PC-9 (cell line): ENCODE data around the gene PCGF3. TPM values are rescaled to one million over a fixed set of nuclear protein-coding genes. Genes with fewer than 3 reads are reported as not detected.

Source experiments
- BruUV-seq: library from RNA; stranded (reverse); fragments of 400-500 nt; replicated peaks from 2 replicates; lab custom pipeline; 2021; lab: Mats Ljungman, UMichigan
- CTCF ChIA-PET: fragments of 300-600 bp; sonication (Branson Sonifier 250); formaldehyde crosslinking; loops from one replicate; lab custom pipeline; 2022; ENCODE audit warnings: antibody characterized with exemption; lab: Charles Lee
- POLR2A ChIA-PET: fragments of 300-600 bp; sonication (Branson Sonifier 250); formaldehyde crosslinking; loops from one replicate; lab custom pipeline; 2022; ENCODE audit warnings: antibody characterized with exemption; ENCODE audit not compliant: unreplicated experiment; lab: Charles Lee
- DNase-seq, 2 experiments: peaks; one replicate each; pipeline versions ENCODE4 v3.0.0 to v3.0.0-alpha.2; 2015 to 2022; ENCODE audit warnings: mixed read lengths in 1 of 2
- H2AFZ ChIP-seq: fragments of 200-600 bp; sonication (generic); 2 replicates; pipeline ENCODE4 v1.8.1; 2017; ENCODE audit warnings: antibody characterized with exemption
- H3F3A ChIP-seq: fragments of 200-600 bp; sonication (generic); 2 replicates; pipeline ENCODE4 v1.8.1; 2017; ENCODE audit warnings: antibody characterized with exemption, mild to moderate bottlenecking, low read depth; ENCODE audit not compliant: insufficient read depth
- H3K27ac ChIP-seq: fragments of 200-600 bp; sonication (generic); 2 replicates; pipeline ENCODE4 v1.6.1; 2016; ENCODE audit warnings: mixed run types
- H3K27me3 ChIP-seq: fragments of 200-600 bp; sonication (generic); 2 replicates; pipeline ENCODE4 v1.6.1; 2016; ENCODE audit warnings: low read depth, mixed run types; ENCODE audit not compliant: insufficient read depth
- H3K36me3 ChIP-seq: fragments of 200-600 bp; sonication (generic); 2 replicates; pipeline ENCODE4 v1.6.1; 2016; ENCODE audit warnings: low read depth, mixed run types
- H3K4me1 ChIP-seq: fragments of 200-600 bp; sonication (generic); replicated peaks from 2 replicates; pipeline ENCODE4 v1.6.1; 2016; ENCODE audit warnings: mixed run types; ENCODE audit not compliant: insufficient read depth
- H3K4me2 ChIP-seq: fragments of 200-600 bp; sonication (generic); 2 replicates; pipeline ENCODE4 v1.6.1; 2017; ENCODE audit warnings: mixed run types
- H3K4me3 ChIP-seq: fragments of 200-600 bp; sonication (generic); 2 replicates; pipeline ENCODE4 v1.6.1; 2016; ENCODE audit warnings: mixed run types
- H3K79me2 ChIP-seq: fragments of 200-600 bp; sonication (generic); 2 replicates; pipeline ENCODE4 v1.6.1; 2017; ENCODE audit warnings: low read depth, mixed run types
- H3K9me2 ChIP-seq: fragments of 200-600 bp; sonication (generic); 2 replicates; pipeline ENCODE4 v1.8.1; 2017; ENCODE audit warnings: mild to moderate bottlenecking; ENCODE audit not compliant: insufficient read depth
- H3K9me3 ChIP-seq: fragments of 200-600 bp; sonication (generic); 2 replicates; pipeline ENCODE4 v1.8.1; 2016; ENCODE audit warnings: low read depth; ENCODE audit not compliant: insufficient read depth
- H4K20me1 ChIP-seq: fragments of 200-600 bp; sonication (generic); 2 replicates; pipeline ENCODE4 v1.8.1; 2017; ENCODE audit not compliant: insufficient read depth
- EZH2 ChIP-seq: fragments of 200-600 bp; sonication (generic); IDR thresholded peaks from 2 replicates; pipeline ENCODE4 v1.8.0; 2017; ENCODE audit warnings: antibody characterized with exemption, low read depth
- intact Hi-C: fragments of 100-400 bp; cut with micrococcal nuclease; formaldehyde crosslinking; loops from one replicate; pipeline ENCODE4 v1.10.0; 2022; ENCODE audit not compliant: unreplicated experiment
- total RNA-seq: library from RNA; stranded (reverse); gene quantifications from 2 replicates; pipeline ENCODE4 v1.2.3, GENCODE V29; 2021
- TF ChIP-seq, protein P1 (sequence below): fragments of 200-600 bp; sonication (generic); conservative IDR thresholded peaks from 2 replicates; pipeline ENCODE4 v1.6.1; 2017; ENCODE audit warnings: mixed run types, antibody characterized with exemption, mild to moderate bottlenecking, moderate library complexity

The PCGF3 gene
- total RNA-seq, 1 experiment from 2014 or later = 60.8 TPM

DNA sequence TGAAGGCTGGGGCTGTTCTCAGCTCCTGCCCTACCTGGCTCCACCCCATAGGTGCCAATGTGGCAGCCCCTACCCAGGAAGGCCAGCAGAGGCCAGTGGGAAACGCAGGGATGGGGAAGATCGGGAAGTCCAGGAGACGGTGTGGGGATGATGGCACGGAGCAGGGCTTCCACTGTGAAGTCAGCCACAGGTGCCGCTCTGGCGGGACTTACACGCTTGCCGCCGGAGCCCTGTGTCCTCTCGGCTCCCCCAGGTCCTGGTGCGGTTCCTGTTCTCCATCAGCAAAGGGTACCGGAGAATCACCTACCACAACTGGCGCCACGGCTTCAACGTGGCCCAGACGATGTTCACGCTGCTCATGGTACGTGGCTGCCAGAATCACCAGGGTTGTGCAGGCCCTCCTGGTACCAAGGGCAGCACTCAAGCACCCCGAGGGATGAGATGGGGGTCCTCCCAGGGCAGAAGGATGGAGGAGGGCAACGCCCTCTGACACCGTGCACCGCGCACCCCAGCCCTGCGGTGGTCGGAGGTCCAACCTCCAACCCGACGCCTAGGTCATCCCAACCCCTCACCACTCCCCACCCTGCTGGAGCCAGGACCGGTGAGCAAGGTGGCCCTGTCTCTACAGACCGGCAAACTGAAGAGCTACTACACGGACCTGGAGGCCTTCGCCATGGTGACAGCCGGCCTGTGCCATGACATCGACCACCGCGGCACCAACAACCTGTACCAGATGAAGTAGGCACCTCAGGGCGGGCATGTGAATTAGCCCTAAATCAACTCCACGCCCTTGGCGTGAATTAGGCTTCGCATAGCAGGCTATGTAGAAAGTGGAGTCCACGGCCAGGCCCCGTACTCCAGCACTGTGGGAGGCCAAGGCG lies 43.5 kb upstream of the PCGF3 start:
- Histone ChIP-seq H3K9me3 (no peaks in the 10 kb centered on the region), H4K20me1 (no peaks in the 10 kb centered on the region), H3K27ac (no peak overlapping the region), H3K9me2 (no peaks in the 10 kb centered on the region), H3K4me3 (no peak overlapping the region), H3K4me1 (no peaks in the 10 kb centered on the region), H3K4me2 (no peak overlapping the region), H3K27me3 (peaks cover 37% of the 10 kb centered on the region), H3K36me3 (no peaks in the 10 kb centered on the region), H2AFZ (no peak overlapping the region), H3F3A (no peaks in the 10 kb centered on the region), H3K79me2 (no peaks in the 10 kb centered on the region)
- TF ChIP-seq, protein P1, sequence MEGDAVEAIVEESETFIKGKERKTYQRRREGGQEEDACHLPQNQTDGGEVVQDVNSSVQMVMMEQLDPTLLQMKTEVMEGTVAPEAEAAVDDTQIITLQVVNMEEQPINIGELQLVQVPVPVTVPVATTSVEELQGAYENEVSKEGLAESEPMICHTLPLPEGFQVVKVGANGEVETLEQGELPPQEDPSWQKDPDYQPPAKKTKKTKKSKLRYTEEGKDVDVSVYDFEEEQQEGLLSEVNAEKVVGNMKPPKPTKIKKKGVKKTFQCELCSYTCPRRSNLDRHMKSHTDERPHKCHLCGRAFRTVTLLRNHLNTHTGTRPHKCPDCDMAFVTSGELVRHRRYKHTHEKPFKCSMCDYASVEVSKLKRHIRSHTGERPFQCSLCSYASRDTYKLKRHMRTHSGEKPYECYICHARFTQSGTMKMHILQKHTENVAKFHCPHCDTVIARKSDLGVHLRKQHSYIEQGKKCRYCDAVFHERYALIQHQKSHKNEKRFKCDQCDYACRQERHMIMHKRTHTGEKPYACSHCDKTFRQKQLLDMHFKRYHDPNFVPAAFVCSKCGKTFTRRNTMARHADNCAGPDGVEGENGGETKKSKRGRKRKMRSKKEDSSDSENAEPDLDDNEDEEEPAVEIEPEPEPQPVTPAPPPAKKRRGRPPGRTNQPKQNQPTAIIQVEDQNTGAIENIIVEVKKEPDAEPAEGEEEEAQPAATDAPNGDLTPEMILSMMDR = no peak
- no peak for TF ChIP-seq EZH2
- CTCF ChIA-PET = no interaction called here
- intact Hi-C loops = no loop called here
- BruUV-seq = no TSS peak
- POLR2A ChIA-PET = no interaction called here
- no peak for DNase-seq

DNA sequence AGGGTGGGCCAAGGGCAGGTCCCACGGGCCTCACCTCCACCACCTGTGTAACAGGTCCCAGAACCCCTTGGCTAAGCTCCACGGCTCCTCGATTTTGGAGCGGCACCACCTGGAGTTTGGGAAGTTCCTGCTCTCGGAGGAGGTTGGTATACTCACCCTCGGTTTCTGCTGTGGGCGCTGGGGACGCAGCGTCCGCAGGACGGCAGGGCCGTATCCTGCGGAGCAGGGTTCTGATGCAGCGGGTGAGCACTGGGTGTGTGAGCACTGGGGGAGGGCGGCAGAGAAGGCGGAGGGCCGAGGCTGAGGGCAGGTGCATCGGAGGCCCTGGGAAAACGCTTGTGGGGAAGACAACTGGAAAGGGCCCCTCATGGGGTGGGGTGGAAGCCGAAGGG lies 42.6 kb upstream of the PCGF3 start:
- H2AFZ ChIP-seq = no peak overlapping the region
- DNase-seq = no peak
- no peaks in the 10 kb centered on the region for H3K79me2 ChIP-seq
- ChIA-PET POLR2A (interaction anchor here (0.6 kb wide), 1 partner anchor 24 kb away, joined by 4 read pairs; no protein-coding TSS in a partner anchor), CTCF (no interaction called here)
- no peak overlapping the region for H3K4me3 ChIP-seq
- H3K27me3 ChIP-seq = peaks cover 37% of the 10 kb centered on the region
- no peaks in the 10 kb centered on the region for H3K9me2 ChIP-seq
- H3F3A ChIP-seq = no peaks in the 10 kb centered on the region
- intact Hi-C loops = no loop called here
- TF ChIP-seq EZH2 = no peak
- TF ChIP-seq, protein P1 = no peak
- H3K4me2 ChIP-seq = no peak overlapping the region
- H3K4me1 ChIP-seq = no peaks in the 10 kb centered on the region
- no peak overlapping the region for H3K27ac ChIP-seq
- no peaks in the 10 kb centered on the region for H3K9me3 ChIP-seq
- H4K20me1 ChIP-seq = no peaks in the 10 kb centered on the region
- H3K36me3 ChIP-seq = no peaks in the 10 kb centered on the region
- BruUV-seq = TSS peak; percentile 30

GRCh38 chr4:663438-664428 lies 41.9 kb upstream of the PCGF3 start:
- Histone ChIP-seq H3K4me3 (no peak overlapping the region), H3K27ac (no peak overlapping the region), H4K20me1 (no peaks in the 10 kb centered on the region), H3F3A (no peaks in the 10 kb centered on the region), H2AFZ (no peak overlapping the region), H3K9me3 (no peaks in the 10 kb centered on the region), H3K36me3 (no peaks in the 10 kb centered on the region), H3K27me3 (peaks cover 37% of the 10 kb centered on the region), H3K79me2 (no peaks in the 10 kb centered on the region), H3K9me2 (no peaks in the 10 kb centered on the region), H3K4me2 (no peak overlapping the region), H3K4me1 (no peaks in the 10 kb centered on the region)
- CTCF ChIA-PET = interaction anchor here (0.5 kb wide), 1 partner anchor 107 kb away, joined by 6 read pairs; no protein-coding TSS in a partner anchor
- BruUV-seq = TSS peak; percentile 75
- peak in 1 of 2 experiments; percentile 55 for DNase-seq
- POLR2A ChIA-PET = interaction anchor here (0.6 kb wide), 1 partner anchor 24 kb away, joined by 4 read pairs; no protein-coding TSS in a partner anchor
- no peak for TF ChIP-seq EZH2
- TF ChIP-seq, protein P1 = no peak
- intact Hi-C loops = no loop called here
